Fibroblast of skin of abdomen (primary cell): ENCODE results near the gene CHI3L1.

Experiments used
- DNase-seq: peaks from one replicate; pipeline ENCODE4 v3.0.0-alpha.2; 2013

The CHI3L1 gene

DNA sequence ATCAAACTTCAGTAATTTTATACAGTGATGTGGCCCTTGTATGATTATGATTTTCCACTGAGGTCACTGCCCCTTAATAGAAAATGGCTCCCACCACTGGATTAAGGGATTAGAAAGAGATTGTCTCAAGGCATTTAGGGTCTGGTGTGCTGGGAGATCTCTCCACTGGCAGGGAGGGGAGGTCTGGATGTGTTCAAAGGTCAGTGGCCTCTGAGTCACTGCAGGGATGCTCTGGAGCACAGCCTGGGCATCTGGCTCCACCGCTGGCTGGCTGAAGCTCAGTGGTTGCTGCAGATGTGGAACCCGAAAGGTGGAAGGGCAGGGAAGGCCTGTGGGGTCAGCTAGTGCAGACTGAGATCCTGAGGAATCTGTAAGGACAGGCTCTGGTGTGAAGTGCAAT is 18.3 kb upstream of the CHI3L1 start:
- no peak for DNase-seq

DNA sequence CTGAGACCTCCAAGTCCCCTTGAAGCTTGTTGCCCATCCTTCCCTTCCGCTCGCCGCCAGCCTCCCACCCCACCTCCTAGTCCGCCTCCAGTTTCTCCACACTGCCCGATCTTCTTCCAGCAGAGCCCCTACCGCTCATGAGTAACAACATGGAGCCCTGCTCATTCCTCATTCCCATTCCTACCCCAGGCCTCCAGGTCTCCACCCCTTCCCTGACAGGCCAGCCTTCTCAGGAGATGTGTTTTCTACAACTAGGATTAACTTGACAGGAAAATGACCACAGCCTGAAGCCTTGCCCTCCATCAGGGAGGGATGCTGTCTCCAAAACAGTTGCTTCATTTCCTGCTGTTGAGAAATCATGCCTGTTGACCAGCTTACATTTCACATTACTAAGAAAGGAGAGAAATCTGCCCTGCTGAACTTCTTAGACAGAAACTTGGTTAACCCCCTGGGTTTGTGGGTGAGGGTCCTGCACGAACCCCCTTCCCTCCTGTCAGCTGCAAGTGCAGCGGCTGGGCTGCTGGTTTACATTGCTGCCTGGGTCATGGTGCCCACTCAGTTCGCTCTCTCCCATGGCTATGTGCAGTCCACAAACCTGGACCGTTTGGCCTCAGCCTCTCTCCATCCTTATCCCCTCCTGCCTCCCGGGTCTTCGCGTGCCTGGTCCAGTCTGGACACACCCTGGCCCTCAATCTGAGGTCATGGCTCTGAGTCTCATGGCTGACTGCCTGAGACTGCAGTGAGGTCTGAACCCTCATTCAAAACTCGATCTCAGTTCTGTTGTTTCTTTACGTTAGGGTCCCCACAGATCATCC is 16.1 kb upstream of the CHI3L1 start:
- peak; percentile 76 for DNase-seq

DNA sequence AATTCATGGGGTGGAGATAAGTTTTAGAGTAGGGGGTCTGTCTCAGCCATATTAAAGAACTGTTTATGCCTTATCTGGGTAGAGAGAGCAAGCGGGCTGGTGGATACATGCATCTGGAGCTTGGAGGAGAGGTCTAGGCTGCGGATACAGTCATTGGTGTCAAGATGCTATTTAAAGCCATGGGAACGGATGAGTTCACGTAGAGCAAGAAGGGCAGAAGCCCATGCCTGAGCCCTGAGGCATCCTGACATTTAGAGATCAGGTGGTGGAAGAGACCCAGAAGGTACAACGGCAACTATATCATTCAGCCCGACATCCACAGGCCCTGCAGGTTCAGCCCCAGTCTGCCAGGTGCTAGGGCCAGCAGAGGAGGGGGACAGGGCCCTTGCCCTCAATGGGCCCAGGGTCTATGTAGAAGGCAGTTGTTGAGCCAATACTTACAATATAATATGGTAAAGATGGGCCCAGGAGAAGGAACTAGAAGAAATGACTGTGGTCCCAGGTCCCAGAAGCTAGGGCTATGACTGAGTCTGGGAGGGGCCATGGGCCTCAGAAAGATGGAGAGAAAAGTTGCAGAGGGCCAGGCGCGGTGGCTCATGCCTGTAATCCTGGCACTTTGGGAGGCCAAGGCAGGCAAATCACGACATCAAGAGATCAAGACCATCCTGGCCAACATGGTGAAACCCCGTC is 15.2 kb upstream of the CHI3L1 start:
- no peak for DNase-seq

DNA sequence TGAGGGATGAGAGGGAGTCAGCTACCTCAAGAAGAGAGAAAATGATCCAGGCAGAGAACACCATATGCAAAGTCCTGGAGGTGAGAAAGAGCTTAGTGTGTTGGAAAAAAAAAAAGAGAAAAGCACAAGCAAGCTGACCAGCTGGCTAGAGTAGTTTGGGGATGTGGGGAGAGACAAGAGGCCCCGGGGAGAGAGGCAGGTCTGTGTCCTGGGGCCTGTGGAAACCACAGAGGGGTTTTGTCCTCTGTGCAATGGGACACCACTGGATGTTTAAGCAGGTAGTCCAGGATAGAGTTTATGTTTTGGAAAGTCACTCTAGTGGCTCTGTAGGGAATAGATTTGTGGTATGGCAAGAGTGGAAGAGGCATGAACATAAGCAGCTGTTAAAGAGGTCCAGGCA is 14.4 kb upstream of the CHI3L1 start:
- DNase-seq: no peak

DNA sequence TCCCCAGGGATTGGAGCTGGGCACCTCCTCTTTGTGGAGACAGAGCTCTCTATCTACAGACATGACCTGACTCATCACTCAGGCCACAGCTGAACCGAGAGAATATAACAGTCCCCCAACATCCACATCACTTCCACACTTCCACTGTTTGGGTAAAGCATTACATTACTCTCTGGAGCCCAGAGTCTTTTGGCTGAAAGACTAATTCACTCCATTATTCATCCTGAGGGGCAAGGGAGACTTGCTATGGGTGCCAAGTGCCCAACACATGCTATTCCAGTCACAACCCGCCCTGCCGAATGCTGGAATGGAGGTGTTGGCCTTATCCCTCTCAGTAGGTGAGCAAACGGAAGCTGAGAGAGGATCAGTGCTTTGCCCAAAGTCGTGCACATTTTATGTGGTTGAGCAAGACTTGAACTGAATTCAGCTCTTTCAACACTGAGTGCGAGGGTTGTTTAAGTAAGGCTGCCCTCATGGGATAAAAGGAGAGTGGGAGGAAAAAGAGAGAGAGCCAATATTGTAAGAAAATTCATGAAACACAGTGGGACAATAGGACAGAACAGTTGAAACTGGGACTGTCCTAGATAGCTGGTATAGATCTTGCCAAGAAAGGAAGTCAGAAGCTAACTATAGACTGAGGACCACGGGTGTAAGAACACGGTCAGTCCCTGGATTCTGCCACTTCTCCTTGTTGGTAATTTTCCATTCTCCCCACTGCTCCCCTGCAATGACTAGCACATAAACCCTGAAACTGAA is 13.5 kb upstream of the CHI3L1 start:
- peak; percentile 45 for DNase-seq

DNA sequence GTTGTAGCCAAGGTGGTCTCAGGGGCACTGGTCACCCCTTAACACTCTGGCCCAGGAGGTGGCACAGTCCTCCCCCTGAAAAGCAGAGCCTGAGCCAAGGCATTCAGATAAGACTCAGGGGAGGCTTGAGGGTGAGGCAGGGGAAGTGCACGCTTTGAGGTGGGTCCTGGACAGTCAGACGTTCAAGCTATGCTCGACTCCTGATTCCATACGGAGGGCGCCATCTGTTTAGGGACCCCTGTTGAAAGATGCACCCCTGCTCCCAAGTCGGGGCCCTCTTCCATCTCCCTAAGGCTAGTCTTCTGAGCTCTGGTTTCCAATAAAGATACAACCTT is 12.9 kb upstream of the CHI3L1 start:
- DNase-seq: no peak

DNA sequence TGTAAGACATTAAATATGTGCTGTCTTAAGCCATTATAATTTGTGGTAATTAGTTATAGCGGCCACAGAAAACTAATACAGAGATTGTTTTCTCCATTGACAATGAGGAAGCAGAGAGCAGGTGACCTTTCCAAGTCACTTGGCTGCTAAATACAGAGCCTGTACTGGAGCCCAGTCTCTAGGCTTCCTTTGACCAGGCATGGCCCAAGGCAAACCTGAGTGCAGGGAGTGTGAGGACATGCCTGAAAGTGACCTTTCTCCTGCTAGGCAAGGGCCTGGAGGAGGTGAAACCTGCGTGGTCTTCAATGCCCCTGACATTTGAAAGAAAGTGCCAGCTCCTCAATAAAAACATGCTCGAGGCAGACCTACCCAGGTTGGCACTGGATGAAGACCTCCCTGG is 12.5 kb upstream of the CHI3L1 start:
- DNase-seq: no peak

DNA sequence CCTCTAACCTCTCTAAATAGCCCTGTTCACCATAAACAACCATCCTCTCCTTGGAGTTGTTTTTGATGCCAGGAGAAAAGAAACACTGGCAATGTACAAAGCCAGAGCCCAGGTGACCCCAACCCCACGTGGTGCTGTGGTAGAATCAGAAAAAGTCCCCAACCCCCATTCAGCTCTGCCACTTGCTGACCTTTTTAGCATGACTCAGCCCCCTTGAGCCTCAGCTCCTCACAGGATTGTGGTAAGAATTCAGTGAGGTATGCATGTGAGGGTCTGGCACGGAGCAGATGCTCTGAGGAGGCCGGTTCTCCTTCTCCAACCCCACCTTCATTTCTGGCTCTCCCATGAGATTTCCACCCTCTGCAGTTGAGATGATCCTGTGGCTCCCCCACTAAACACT is 11.1 kb upstream of the CHI3L1 start:
- DNase-seq: peak; percentile 89

DNA sequence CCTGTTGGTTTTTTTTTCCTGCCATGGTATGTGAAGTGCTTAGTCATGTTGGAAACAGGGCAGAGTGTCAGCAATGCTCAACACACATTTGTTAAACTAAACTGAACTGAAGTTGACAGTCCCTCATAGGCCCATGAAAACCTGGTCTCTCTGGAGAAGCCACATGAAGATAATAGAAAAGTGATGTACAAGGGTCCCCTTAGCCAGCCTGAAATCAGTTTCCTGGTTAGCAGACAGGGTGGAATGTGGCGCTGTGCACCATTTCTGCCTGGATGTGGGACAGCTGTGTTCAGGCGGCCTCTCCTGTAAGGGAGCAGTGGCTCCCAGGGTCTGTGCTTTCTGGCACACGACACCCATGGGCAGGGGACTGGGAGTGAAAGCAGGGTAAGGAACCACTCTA is 9.9 kb upstream of the CHI3L1 start:
- no peak for DNase-seq

DNA sequence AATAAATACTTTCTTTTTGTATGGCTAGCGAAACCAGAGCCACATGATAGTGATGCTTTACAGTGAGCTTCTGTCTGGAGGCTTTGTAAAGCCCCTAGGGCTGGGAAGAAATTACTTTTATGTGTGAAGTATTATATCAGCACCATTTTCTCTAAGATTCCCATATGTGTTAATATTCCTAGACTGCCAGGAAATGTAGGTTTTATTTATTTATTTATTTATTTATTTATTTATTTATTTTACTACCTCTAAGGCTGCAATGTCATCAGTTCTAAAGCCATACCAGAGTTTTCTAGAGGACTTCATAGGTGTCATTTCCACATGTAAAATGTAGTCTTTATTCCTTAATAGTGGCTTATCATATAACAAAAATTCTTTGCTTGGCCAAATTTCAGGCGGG is 4.4 kb upstream of the CHI3L1 start:
- DNase-seq: no peak

DNA sequence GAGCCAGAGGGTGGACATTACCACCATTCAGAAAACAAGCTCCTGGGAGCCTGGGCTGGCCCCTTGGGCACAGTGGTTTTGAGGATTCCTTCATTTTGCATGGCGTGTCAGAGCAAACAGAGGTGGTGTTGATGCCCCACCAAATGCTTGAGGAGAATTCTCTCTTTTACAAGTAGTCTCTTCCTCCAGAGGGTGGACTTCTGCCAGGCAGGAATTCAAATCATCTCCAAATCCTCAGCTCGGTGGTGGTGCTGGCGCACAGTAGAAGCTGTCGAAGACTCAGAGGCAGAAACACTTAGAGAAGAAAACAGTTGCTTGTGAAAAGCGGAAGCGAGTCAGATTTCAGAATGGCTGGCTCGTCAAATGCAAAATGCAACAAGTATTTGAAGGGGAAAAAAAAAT is 3.4 kb upstream of the CHI3L1 start:
- DNase-seq: no peak

DNA sequence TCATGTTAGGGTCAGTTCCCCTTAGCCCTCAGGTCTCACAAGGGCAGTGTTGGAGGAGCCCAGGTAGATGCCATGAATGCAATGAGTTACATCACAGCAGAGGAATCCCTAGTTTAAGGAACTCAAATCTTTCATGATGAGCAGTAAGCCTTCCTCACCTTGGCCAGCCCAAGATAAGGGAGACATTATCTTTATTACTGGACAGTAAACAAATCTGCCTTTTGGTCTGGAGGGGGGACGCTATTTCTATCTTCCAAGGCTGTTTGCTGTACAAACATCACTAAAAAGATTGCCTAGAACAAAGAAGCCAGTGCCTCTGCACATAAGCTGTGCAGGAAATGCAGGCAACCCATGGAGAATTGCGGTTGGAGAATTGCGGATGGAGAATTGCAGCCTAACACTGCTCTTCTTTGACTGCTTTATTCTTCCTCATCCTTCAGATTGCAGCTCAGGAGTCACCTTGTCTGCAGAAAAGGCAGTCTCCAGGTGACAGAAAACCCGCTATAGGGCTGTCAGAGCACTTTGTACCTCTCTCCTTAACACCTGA is 2.3 kb upstream of the CHI3L1 start:
- no peak for DNase-seq

DNA sequence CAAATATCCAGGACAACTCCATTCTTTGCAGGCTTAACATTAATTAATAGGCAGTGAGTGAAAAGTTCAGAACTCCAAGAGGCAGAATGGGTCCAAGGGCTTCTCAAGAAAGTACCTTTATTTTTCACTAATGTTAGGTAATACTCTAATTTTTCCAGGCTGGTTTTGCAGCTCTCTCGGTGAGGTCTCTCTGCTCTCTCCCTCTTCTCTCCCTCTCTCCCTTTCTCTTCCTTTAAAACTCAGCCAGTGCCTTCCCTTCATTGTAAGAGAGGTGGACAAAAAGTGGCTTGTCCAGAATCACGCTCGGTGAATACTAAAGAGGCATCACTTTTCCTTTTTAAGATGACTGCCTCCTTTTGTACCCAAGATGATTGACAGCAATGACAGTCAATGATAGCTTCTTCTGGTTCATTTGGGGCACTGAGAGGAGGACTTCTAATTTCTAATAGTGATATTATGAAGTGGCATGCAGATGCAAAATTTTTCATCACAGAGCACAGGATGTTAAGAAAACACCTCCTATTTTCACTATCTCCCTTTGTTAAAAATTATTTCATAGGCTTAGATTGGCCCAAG is 1.3 kb upstream of the CHI3L1 start:
- DNase-seq: no peak

DNA sequence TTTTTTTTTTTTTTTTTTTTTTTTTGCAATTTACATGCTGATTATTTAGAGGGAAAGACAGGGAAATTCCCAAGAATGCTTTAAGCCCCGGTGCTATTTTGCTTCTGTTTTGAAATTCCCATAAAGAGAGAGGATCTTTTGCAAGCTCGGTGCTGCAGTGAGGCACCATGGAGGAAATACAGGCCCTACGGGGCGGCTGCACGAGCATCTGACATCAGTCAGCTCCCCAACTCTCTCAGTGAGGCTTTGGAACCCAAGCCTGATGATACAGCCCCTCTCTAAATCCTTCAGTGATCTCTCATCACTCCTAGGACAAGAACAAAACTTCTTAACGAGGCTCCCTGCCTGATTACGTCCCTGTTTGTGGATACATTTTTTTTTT is 791 bp upstream of the CHI3L1 start:
- DNase-seq: no peak

DNA sequence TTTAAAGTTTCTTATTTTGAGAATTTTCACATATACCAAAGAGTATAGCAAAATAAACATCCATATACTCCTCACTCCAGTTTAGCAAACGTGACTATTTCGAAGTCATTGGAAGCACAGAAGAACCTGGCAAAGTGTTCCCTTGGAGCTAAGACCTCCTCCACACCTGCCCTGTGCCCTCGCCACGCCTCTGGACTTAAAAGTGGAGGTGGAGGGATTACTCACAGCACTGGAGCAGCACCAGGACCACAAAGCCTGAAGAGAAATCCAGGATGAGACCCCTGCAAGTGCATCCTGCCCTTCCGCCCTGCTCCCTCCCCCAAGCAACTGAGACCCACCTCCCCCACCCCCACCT is 436 bp downstream of the CHI3L1 start:
- no peak for DNase-seq

DNA sequence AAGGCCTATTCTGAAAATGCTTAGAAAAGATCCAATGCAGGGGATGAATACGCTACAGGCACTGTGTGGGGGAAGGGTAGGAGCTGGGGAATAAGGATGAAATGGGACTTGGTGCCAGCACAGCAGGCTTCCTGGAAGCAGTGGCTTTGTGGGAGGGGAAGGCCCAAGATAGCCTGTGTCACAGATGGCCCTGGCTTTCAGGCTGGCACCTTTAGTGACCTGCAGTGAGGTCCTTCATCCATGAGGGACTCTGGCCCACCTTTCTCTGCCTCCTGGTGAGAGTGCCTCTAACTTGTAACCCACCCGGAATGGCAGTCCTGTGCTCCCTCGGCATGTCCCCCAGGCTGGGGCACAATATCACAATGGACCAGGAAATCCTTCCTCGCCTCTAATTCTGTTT is 919 bp downstream of the CHI3L1 start:
- DNase-seq: no peak

DNA sequence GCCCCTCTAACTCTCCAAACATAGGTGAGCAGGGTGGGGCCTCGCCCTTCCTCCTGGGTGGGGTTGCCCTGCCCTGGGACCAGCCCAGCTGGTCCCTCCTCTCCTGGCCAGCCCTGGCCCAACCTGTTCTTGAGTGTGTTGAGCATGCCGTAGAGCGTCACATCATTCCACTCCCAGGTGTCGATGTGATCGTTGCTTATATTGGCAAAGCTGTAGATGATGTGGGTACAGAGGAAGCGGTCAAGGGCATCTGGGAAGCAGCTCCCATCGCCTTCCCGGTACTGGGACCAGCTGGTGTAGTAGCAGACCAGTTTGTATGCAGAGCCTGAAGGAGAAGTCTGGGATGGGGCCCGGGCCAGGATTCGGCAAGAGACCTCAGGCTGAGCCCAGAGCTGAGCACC is 1.4 kb downstream of the CHI3L1 start:
- no peak for DNase-seq

DNA sequence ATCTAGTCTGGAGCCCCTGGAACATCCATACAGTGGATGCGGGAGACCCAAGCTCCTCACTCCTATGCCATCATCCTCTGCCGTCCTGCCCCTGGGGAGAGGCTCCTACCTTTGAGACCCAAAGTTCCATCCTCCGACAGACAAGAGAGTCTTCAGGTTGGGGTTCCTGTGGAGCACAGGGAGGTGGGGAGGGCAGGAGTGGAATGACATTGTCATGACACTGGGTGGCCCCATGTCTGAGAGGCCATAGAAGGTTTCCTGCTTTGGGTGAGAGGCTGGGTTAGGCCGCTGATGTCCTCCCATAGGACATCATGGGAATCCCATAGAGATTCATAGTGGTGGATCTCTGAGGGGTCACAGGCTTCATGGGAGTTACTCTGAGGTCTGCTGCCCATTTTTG is 2.0 kb downstream of the CHI3L1 start:
- DNase-seq: no peak

DNA sequence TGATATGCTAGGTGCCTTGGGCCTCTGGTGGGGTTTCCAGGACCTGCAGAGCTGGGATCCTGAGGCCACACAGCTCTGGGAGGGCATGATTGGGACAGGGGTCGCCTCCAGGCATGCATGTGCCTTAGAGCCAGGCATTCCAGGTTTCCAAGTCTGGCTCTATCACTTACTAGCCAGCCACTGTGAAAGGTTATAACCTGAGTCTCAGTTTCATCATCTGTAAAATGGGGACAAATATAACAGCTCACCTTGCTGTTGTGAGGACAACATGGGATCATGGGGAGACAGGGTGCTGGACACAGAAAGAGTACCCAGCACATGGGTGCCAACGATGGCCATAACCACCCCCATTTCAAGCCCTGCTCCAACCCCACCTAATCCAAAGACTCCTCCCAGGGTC is 2.7 kb downstream of the CHI3L1 start:
- DNase-seq: no peak

DNA sequence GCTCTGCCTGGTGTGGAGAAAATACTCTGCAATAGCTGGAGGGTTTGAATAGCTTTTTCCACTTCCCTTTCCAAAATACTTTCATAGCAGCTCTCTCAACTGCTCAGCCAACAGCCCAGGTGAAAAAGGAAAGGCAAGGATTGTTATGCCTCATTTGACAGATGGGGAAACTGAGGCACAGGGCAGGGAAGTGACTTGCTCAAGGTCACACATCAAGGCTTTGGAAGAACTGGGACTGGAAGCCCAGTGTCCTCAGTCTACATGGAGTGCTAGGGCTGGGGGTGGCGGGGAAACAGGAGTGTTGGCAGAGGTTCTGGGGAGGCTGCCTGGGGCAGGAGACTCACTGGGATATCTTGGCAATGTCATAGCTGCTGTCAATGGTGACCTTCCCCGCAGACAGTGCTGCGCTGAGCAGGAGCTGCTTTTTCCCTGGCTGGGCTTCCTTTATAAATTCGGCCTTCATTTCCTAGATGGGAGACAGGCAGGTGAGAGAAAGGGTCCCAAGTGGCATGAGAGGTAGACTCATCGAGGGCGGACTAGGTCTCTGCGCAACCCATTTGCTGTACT is 4.0 kb downstream of the CHI3L1 start:
- no peak for DNase-seq

DNA sequence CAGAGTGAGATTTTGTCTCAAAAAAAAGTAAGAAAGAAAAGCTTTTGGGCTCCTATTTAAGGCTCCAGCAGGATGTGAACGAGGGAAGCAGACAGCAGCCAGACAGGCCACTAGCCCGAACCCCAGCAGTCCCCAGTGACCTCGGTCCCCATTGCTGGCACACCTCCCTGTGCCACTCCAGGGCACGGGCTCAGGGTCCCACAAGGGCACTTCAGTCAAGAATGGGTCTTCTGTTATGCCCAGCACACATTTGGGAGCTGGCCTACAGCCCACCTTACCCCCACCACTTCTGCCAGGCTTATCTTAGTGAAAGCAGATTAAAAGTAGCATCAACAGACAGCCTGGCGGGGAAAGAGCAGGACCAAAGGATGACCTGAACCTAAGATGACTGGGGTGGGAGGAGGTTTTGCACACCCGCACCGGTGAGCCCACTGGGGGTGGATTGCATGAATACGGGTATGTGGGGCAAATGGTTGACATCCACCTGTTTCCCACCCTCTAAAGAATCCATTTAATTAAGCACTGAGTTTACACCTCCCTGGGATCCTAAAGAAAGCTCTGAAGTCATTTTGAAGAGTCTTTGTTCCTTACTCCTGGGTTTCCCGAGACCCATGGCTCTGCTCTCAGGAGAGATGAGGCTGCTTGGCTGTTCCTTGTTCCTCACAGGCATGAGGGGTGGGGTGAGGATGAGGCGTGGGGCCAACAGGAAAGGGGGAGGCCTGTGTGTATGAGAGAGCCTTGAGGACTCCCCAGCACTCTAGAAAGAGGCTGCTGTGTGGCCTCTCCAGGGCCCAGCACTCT is 4.7 kb downstream of the CHI3L1 start:
- no peak for DNase-seq
